GM19023 (cell line): ENCODE data around the gene FSD2.
A peak's percentile ranks its signal among the peaks of the same experiment; 100 is the strongest.
"Not testable (repeated sequence)": the region's sequence is repeated elsewhere in the genome, so short reads cannot be mapped to it uniquely, and the experiment has no call there.

ENCODE experiments used
- ATAC-seq: cut with Tn5 transposase; IDR thresholded peaks from one replicate; pipeline ENCODE4 v1.9.1; 2021; ENCODE audit warnings: mild to moderate bottlenecking, moderate library complexity; ENCODE audit not compliant: unreplicated experiment

Gene FSD2

GRCh38 chr15:82739086-82739485 is 66.8 kb downstream of the FSD2 start:
- no peak for ATAC-seq

DNA sequence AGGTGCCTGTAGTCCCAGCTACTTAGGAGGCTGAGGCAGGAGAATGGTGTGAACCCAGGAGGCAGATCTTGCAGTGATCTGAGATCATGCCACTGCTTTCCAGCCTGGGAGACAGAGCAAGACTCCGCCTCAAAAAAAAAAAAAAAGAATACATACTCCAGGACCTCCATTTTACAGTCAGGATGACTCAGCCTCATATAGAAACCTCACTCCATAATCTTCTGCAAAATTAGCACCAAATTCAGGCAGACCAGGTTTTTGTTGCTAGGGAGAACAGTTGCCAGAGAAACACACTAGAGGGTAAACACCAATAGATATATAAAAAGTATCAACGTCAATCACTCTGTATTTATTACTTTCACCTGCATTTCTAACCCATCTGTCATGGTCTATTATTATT is 67.9 kb downstream of the FSD2 start:
- no peak for ATAC-seq

GRCh38 chr15:82731527-82731926 is 74.3 kb downstream of the FSD2 start:
- ATAC-seq, result no peak

GRCh38 chr15:82730022-82730530 is 75.8 kb downstream of the FSD2 start:
- ATAC-seq, result no peak

- no peak for ATAC-seq
Measured at GRCh38 chr15:82726816-82727215, 79.1 kb downstream of the FSD2 start.

DNA sequence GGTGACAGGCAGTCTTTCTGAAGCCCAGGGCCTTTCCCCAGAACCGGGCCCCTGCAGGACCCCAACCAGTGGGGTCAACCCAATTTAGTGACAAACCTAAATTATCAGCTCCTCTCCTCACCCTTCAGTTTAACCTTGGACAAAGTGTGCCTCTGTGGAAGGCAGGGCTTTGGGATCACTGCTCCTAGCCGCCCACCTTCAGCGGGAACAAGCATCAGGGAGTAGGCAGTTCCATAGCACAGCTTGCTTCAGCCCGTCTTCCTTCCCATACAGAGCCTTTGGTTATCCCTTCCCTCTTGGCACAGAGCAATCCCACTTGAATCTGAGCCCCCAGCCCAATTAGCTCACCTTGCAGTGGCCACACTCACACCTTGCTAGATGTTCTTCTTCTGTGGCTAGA is 90.9 kb downstream of the FSD2 start:
- no peak for ATAC-seq

GRCh38 chr15:82714016-82714415 is 91.9 kb downstream of the FSD2 start:
- no peak for ATAC-seq

GRCh38 chr15:82712036-82712435 is 93.8 kb downstream of the FSD2 start:
- no peak for ATAC-seq

GRCh38 chr15:82710926-82711490 is 94.9 kb downstream of the FSD2 start:
- no peak for ATAC-seq

- ATAC-seq, result no peak
Measured at GRCh38 chr15:82710208-82710555, 95.7 kb downstream of the FSD2 start.

DNA sequence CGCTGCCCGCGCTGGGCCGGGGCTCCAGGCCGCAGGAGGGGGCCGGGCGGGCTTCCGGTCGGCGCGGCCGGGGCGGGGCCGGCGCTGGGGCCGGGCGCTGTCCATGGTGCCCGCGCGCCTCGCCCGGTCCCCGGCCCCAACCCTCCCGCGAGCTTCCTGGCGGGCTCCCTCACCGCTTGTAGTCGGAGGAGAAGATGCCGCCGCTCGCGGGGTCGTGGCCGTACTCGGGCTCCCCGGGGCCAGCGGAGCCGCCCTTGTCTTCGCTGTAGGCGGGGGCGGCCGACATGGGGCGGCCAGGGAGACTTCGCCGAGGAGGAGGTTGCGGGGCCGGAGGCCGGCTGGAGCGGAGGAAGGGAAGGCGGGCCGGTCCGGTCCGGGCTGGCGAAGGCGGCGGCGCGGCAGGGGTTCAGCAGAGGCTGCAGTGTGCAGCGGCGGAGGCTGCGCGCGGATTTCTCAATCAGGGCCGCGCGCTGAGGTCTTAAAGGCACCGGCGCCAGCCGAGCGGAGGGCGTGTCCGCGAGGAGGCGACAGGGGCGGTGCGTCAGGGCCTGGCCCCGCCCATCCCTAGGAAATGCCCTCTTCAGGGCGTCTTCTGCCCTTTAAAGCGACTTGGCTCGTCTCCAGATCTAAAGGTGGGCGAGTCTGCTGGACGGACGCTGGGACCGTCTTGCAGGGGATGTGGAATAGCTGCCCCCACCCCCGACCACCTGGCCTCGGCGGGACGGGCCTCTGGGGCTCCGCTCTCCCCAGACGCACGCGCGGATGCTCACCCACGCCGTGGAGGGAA is 96.3 kb downstream of the FSD2 start, which contains the start of gene AP3B2:
TSS of gene AP3B2 (minus strand) at position 455 of the 787 bp plus-strand sequence. CDS start at position 286, 169 bp downstream.
- peak; percentile 87 for ATAC-seq

- no peak for ATAC-seq
Measured at GRCh38 chr15:82709081-82709420, 96.8 kb downstream of the FSD2 start.

GRCh38 chr15:82705856-82706255 is 100.0 kb downstream of the FSD2 start:
- ATAC-seq, result not testable (repeated sequence)
